Fibroblast of the conjunctiva (primary cell): ENCODE data around the gene SLC47A2.
"Not testable (repeated sequence)": the region's sequence is repeated elsewhere in the genome, so short reads cannot be mapped to it uniquely, and the experiment has no call there.

ENCODE experiments used
- DNase-seq: peaks from one replicate; pipeline ENCODE4 v3.0.0-alpha.2; 2010; ENCODE audit warnings: low read depth

Gene SLC47A2, protein sequence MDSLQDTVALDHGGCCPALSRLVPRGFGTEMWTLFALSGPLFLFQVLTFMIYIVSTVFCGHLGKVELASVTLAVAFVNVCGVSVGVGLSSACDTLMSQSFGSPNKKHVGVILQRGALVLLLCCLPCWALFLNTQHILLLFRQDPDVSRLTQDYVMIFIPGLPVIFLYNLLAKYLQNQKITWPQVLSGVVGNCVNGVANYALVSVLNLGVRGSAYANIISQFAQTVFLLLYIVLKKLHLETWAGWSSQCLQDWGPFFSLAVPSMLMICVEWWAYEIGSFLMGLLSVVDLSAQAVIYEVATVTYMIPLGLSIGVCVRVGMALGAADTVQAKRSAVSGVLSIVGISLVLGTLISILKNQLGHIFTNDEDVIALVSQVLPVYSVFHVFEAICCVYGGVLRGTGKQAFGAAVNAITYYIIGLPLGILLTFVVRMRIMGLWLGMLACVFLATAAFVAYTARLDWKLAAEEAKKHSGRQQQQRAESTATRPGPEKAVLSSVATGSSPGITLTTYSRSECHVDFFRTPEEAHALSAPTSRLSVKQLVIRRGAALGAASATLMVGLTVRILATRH

DNA sequence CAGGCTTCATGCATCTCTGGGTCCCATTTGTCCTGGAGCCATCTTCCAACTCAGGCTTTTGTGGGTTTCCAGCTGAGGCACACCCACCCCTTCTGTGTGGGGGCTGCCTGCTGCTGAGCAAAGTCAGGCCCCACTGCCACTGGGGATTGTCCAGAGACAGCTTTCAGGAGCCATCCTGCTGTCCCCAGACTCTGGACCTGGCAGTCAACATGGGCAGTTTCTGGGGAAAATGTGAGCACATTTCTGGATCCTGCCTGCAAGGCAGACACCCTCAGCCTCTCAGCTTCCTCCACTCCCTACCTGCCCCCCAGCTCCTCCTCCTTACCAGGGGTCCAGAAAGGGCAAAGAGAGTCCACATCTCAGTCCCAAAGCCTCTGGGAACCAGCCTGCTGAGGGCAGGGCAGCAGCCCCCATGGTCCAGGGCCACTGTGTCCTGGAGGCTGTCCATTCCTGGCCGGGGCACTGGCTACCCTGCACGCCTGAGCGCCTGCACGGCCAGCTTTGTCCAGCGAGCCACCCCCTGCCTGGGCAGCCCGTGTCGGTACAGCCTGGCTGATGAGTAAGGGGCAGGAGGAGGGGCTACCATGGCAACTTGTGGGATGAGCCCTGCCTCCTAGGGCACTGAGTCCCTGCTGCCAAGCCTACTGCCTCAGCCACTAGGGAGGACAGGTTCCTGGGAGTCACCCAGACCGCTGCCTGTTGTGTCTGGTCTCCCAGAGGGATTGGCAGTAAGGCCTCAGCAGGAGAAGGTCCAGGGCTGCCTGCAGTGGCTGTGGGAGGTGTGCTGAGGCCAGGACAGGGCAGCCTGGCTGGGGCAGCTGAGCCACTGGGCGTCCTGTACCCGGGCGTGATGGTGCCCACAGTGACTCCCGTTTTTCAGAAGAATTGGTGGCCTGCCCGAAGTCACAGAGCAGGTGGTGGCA lies at the start of gene SLC47A2:
Gene SLC47A2 (minus strand): TSS at position 477 of the 923 bp plus-strand sequence. CDS start 29 bp downstream, at position 448.
- DNase-seq, result no peak

DNA sequence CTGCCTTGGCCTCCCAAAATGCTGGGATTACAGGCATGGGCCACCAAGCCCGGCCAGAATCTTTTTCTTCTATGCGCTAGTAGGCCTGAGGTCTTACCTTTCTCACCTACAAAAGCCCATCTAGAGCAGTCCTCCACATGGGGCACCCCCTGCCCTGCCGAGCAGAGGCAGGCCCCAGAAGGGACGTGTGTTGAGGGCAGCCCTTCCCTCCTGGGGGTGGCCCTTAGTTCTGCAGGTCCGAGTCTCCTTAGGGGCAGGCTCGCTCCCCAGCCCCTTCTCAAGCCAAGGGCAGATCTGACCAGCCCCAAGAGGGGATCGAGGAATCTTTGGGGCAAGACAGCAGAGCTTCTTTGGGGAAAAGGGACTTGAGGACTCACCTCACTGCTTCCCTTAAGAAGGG lies 49.6 kb upstream of the SLC47A2 start:
- no peak for DNase-seq

DNA sequence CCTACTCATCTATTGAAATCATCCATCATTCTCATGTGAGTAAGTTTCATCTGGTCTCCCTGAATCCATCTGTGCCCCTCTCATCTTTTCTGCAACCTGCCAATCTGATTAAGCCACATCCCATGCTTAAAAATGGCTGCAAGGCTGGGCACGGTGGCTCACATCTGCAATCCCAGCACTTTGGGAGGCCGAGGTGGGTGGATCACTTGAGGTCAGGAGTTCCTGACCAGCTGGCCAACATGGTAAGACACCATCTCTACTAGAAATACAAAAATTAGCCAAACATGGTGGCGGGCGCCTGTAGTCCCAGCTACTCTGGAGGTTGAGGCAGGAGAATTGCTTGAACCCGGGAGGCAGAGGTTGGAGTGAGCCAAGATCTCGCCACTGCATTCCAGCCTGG lies 47.6 kb upstream of the SLC47A2 start:
- not testable (repeated sequence) for DNase-seq

DNA sequence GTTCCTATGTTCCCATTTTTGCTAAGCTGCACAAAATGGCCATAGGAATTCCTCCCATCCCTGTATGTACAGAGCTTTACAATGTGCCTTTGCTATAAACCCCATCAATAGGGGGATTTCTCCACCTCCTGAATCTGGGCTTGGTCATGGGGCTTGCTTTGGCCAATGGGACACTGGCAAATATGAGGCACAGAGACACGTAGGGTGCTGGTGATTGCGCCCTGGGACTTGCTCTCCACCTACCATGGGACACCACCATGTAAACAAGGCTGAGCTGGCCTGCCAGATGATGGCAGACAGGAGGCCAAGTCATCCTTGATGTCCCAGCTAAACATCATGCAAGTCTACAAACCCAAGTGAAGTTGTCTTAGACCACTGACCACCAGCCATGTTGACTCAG lies 47.0 kb upstream of the SLC47A2 start:
- no peak for DNase-seq

DNA sequence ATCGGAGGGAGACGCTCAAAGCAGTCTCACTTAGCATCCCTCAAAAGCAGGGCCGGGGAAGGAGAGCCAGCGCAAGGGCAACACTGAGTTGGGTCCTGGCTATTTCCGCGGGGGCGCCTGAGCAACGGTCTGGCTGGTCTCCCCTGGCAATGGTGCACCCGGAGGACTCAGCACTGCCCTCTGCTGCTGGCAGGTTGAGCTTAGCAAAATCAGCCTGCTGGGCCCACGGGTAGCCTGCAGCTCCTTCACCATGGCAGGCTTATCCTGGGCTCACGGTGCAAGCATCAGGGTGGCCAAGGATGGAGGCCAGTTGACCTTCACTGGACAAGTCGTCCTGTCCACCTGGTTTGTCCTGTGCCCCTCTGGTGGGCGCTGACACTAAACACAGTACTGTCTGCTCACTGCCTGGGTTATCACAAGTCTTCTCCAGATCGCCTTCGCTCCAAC lies 46.2 kb upstream of the SLC47A2 start:
- peak; percentile 42 for DNase-seq

DNA sequence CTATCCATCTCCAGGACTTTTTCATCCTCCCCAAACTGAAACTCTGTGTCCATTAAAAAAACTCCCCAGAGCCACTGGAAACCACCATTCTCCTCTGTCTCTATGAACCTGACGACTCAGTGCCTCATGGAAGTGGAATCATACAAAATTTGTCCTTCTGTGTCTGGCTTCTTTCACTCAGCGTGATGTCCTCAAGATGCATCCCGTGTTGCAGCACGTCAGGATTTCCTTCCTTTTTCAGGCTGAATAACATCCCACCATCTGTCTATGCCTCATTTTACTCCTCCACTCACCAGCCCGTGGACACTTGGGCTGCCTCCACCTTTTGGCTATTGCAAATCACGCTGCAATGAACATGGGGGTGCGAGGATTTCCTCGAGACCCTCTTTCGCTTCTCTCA lies 44.4 kb upstream of the SLC47A2 start:
- no peak for DNase-seq

DNA sequence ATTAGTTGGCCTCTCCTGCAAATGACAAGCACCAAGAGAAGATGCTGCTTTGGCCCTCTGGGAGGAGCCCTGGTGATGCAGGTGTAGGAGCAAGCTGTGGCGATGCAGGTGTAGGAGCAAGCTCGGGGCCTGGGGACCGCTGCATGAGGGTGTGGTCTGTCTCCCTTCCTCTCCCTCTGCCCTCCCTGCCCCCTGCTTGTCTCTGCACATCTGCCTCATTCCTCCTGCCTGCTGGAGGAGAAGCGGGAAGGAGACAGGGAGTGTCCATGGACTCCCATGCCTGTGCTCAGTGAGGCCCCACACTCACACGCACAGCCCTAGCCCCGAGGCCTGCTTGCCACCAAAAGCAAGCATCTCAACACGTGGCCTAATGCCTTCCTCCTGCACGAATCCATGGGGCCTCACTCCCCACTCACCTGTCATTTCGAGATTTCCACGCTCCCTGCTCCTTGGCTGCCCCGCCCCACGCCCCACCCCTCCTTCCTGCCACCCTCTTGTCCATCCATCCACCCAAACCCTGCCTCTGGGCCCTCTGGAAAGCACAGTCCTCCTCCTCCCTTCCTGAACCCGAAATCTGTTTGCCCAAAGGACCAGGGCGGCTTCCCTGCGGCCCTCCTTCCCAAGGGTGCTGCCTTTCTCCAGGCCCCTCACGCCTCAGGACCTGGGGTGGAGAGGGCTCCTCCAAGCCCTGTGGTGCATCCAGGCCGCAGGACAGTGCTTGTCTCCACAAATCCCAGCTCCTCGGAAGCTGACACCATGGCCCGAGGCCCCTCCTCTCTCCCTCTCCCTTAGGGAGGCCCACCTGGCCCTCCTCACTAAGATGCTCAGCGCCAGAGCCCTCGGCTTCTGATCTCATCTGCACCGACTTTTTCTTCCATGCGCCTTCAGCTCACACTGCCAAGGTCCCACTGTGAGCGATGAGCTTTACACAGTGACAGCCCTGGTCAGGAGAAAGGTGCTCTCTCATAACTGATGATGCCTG lies 43.5 kb upstream of the SLC47A2 start:
- DNase-seq, result no peak

DNA sequence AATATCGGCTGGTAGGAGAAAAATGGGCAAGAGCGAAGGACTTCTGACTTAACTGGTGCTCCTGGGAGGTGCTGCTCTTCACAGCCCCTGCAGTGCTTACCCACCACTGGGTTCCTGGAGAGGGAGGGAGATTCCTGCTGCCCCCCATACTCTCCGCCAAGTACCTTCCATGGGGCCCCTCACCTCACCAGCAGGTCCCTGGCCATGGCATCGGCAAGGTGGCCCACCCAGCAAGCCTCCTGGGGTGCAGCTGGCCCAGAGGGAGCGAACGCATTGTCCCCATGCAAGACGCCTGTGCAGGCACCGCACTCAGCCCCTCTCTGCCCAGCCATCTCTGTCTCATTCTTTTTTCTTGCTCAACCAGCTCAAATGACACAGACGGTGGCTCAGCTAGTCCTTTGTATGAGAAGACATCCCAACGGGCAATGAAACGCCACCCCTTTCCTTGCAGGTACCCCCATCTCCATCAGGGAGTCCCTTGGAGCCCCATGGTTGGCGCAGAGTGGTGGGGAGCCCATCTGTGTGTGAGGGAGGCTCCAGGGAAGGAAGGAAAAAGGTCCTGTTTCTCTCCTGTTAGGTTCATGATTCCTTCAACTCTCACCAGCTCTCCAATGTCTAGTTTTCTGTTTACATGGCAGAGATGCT lies 41.3 kb upstream of the SLC47A2 start:
- DNase-seq, result no peak

DNA sequence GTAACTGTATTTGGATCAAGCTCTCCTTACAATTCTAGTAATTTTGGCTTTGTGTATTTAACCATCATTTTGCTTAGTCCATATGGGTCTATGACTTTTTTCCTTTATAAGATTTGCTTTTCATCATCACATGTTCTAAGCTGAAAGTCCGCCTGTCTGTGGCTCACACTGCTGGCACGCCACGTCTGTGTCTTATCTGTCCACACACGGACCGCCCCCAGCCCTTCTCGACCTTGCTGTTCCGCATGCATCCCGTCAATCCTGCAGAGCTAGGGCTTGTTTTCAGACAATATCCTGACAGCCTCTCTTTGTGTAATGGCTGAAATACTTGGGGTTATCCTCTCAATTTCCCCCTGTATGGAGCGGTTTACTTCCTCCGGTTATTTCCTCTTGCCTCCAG lies 40.2 kb upstream of the SLC47A2 start:
- DNase-seq, result no peak

DNA sequence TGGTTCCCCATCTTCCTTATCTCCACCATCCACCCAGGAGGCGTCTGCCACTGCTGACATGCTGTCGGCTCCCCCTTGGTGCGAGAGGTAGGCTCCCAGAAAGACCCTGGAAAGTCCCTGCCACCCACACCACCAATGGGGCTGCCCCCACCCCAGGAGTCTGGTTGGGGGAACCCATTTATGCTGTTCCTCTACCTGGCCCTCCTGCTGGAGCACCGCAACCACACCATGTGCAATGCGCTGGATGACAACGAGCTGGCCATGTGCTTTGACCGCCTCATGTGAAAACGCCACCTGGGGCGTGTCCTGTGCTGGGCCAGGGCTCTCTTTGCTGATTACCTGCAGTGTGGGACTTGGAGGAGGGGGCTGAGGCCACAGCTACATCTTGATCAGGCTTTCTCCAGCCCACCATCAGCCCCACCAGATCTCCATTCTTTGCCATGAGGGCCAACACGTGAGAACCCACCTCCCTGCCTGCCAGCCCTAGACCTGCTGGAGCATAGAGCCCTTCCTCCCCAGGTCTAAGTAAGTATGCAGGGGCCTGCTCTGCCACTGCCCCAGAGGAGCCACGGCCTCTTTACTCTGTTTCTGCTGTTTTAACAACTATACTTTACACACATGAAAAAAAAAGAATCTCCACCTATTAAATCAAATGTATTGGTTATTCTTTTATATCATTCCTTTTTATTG lies 39.6 kb upstream of the SLC47A2 start:
- no peak for DNase-seq

DNA sequence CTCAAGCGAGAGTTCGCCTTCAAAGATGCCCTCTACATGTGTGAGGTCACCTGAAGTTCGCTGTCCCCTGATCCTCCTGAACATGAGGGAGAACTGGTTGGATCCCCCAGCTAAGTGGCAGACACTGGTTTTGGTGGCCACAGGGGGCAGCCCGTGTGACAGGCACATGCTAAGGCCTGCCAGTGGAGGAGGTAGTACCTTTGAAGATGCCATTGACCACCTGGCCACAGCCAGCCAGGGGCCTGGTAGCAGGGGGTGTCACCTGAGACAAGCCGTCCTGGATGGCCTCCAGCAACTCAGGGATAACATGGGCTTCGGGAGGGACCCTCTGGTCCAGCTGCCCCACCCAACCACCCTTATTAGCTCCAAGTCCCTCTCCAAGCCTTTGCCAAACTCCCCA lies 39.0 kb upstream of the SLC47A2 start:
- no peak for DNase-seq

DNA sequence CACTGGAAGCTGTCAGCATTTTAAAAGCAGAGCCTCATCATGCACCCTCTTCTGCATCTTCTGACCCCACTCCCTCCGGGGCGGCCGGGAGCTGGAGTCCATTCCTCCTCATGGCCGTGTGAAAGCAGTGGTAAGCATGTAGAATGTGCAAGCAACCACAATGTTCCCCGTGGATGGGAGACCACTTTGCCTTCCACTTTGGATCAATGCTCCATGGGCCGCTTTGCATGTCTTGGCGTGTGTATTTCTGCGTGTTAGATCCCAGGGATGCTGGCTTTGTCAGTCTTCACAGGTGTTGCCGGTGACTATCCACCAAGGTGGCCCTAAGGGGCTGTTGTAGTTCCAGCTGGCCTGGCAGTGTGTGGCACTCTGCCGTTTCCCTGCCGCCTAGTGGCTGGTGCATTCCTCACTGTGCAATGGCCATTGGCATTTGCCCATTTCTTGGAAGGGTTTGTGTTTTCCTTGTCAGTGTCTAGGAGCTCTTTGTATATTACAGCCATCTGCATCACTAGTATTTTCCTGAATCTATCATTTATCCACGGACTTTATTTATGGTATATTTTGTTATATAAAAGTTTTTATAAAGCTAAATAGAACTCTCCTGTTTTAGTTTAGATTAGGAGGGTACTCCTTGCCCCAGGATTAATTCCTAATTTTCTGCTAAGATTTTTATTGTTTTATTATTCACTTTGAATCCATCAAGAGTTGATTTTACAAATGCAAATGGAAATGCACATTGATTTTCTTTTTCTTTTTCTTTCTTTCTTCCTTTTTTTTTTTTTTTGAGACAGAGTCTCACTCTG lies 37.5 kb upstream of the SLC47A2 start:
- DNase-seq, result no peak

DNA sequence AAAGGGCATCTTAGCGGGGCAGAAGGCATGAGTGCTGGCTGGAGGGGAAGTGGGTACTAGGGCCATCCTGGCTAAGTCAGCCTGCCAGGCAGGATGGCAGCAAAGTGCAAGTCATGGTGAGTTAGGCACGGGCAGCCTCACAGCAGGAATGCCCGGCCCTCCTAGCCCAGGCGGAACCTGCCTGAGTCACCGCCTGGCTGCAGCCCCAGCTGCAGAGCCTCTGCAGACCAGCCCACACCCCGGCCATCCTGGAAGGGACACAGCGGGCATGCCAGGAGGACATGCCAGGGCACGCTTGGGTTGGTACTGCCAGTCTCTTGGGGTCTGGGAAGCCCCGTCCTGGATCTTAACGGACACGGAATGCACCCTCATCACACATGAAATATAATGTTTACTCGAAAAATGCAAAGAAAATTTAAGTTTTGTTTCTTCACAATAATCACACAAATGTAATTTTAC lies 36.7 kb upstream of the SLC47A2 start:
- peak; percentile 65 for DNase-seq

DNA sequence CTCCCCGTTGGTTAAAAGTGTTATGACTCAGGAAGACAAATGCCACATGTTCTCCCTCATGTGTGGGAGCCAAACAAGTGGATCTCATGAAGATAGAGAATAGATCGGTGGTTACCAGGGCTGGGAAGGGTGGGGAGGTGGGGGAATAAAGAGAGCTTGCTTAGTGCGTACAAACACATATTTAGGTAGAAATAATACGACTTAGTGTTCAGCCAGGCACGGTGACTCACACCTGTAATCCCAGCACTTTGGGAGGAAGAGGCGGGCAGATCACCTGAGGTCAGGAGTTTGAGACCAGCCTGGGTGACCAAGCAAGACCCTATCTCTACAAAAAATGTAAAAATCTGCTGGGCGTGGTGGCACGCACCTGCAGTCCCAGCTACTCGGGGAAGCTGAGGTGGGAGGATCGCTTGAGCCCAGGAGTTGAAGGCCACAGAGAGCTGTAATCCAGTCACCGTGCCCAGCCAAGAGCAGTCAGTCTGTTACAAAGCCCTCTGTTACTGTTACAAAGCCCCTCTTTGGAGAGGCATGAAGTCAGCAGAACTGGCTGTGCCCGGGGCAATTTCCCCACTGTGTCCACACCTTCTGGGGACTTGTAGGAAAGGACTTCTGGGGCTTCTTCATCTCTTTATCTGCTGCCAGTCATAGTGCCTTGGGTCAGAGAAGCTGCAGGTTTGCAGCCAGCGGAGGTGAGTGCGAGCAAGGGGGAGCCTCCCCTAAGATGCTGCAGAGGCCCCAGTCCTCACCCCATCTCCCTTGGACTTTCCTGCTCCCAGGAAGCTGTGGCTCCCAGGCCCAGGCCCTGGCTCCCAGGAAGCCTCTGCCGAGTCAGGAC lies 36.0 kb upstream of the SLC47A2 start:
- no peak for DNase-seq

DNA sequence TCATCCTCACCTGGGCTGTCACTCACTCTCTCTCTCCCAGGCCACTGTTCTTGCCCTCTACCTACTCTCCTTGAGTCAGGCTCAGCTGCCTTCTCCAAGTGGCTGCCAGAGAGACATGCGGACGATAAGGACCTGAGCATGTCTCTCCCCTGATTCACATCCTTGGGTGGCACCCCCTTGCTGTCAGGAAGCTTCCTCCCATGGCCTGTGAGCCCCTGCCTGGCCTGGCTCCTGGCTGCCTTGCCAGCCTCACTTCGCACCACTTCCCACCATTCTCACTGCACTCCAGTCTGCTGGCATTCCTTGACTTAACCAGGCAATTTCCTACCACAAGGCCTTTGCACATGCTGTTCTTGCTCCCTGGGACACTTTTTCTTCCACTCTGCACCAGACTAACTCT lies 34.5 kb upstream of the SLC47A2 start:
- no peak for DNase-seq

DNA sequence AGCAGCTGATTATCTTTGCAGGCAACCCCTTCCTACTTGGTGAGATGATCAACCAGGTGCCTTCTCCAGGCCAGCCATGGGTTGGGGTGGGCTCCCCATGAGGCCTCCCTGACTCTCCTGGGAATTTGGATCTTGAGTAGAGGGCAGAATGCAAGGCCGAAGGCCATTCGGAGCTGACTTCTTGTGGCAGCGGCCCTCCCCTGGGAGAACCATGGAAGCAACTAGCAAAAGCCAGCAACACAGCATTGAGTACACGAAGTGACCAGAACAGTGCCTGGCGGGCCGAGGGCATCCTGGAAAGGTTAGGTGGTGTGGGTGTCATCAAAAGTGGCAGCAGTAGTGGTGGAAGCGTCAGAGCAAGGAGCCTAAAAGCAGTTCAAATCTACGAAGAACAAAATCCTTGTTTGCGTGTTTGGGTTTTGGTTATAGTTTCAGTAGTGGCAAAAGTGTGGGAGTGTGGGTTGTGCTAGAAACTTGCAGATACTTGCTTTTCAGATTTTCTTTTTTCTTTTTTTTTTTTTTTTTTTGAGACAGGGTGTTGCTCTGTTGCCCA lies 33.7 kb upstream of the SLC47A2 start:
- DNase-seq, result no peak

DNA sequence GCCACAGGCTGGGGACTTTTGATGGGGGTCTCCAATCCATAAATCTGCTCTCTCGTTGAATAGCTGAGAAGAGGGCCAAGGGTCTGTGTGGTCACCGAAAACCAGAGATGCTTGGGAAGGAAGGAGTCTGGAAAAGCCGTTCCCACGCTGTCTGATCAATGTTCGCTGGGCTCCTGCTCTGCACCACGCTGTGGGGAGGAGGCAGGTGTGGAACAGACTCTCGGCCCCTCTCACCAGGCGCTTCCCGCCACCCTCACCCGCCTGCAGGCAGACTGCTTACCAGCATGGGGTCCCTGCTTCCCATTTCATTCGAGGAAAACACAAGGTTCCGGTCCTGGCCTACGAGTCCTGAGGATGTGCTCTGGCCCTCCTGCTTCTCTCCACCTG lies 32.4 kb upstream of the SLC47A2 start:
- no peak for DNase-seq
